GM18907 (cell line): ENCODE results near the gene SLC41A3.

ENCODE experiments used
- ATAC-seq: cut with Tn5 transposase; IDR thresholded peaks from one replicate; pipeline ENCODE4 v1.9.1; 2021; ENCODE audit warnings: mild to moderate bottlenecking, moderate library complexity; ENCODE audit not compliant: unreplicated experiment

SLC41A3 gene

GRCh38 chr3:126083913-126084767, at the start of gene SLC41A3:
Gene SLC41A3 (minus strand): TSS chr3:126084124. CDS start chr3:126068219, 15,905 bp downstream.
- peak; percentile 94 for ATAC-seq

GRCh38 chr3:126133606-126134005, 49.7 kb upstream of the SLC41A3 start:
- no peak for ATAC-seq

- no peak for ATAC-seq
Measured at GRCh38 chr3:126132751-126133511, 49.0 kb upstream of the SLC41A3 start.

- no peak for ATAC-seq
Measured at GRCh38 chr3:126131881-126132750, 48.2 kb upstream of the SLC41A3 start.

- ATAC-seq, result no peak
Measured at GRCh38 chr3:126130981-126131745, 47.2 kb upstream of the SLC41A3 start.

- no peak for ATAC-seq
Measured at GRCh38 chr3:126130081-126130855, 46.3 kb upstream of the SLC41A3 start.

GRCh38 chr3:126129398-126129891, 45.5 kb upstream of the SLC41A3 start:
- ATAC-seq, result no peak

- no peak for ATAC-seq
Measured at GRCh38 chr3:126128504-126129397, 44.8 kb upstream of the SLC41A3 start.

- no peak for ATAC-seq
Measured at GRCh38 chr3:126127904-126128303, 44.0 kb upstream of the SLC41A3 start.

- ATAC-seq, result no peak
Measured at GRCh38 chr3:126127452-126127851, 43.5 kb upstream of the SLC41A3 start.

GRCh38 chr3:126126811-126127431, 43.0 kb upstream of the SLC41A3 start:
- ATAC-seq, result no peak

GRCh38 chr3:126126286-126126685, 42.4 kb upstream of the SLC41A3 start:
- ATAC-seq, result no peak

- ATAC-seq, result no peak
Measured at GRCh38 chr3:126125781-126126251, 41.9 kb upstream of the SLC41A3 start.

GRCh38 chr3:126125341-126125740, 41.4 kb upstream of the SLC41A3 start:
- no peak for ATAC-seq

GRCh38 chr3:126124896-126125295, 41.0 kb upstream of the SLC41A3 start:
- ATAC-seq, result no peak

GRCh38 chr3:126124148-126124868, 40.4 kb upstream of the SLC41A3 start:
- no peak for ATAC-seq

GRCh38 chr3:126121632-126122031, 37.7 kb upstream of the SLC41A3 start:
- ATAC-seq, result no peak
